Measurements from ENCODE around the gene CCDC12.

- TF ChIP-seq CEBPB (IDR thresholded peaks at IDR 0.05) (no peak), EP300 (IDR thresholded peaks at IDR 0.05; ENCODE audit: borderline replicate concordance) (no peak), TAF1 (IDR thresholded peaks at IDR 0.05; ENCODE audit: low read depth) (no peak), RAD21 (IDR thresholded peaks at IDR 0.05; ENCODE audit: low read depth) (no peak), REST (IDR thresholded peaks at IDR 0.05; ENCODE audit: low read depth) (no peak), TEAD4 (IDR thresholded peaks at IDR 0.05) (no peak), YY1 (IDR thresholded peaks at IDR 0.05; ENCODE audit: low read depth) (no peak), MAX (IDR thresholded peaks at IDR 0.05) (no peak), USF1 (IDR thresholded peaks at IDR 0.05) (no peak), NFIC (IDR thresholded peaks at IDR 0.05) (no peak), ZBTB7A (IDR thresholded peaks at IDR 0.05; ENCODE audit: low read depth) (no peak), FOXM1 (IDR thresholded peaks at IDR 0.05; ENCODE audit: borderline replicate concordance, low read depth) (no peak), CREB1 (IDR thresholded peaks at IDR 0.05; ENCODE audit: low read depth) (no peak), EGR1 (IDR thresholded peaks at IDR 0.05) (no peak)
These were observed 6.0 kb downstream of the CCDC12 start for GRCh38 chr3:46970391-46971091.
